SK-N-SH (cell line): Measurements from ENCODE around the gene CTBS.

Experiments used
- FOSL2 ChIP-seq: IDR thresholded peaks from 2 replicates; pipeline ENCODE4 v1.4.0; 2012; ENCODE audit warnings: low read depth, mild to moderate bottlenecking, moderate library complexity, borderline replicate concordance
- FOXJ3 ChIP-seq: sonication (generic); formaldehyde crosslinking; IDR thresholded peaks from 2 replicates; pipeline ENCODE4 v1.5.1; 2020; ENCODE audit warnings: mild to moderate bottlenecking, missing genetic modification reagents
- POLR2AphosphoS5 ChIP-seq: IDR thresholded peaks from 2 replicates; pipeline ENCODE4 v1.6.1; 2012; ENCODE audit warnings: low read depth, low read length
- RAD21 ChIP-seq: IDR thresholded peaks from 2 replicates; pipeline ENCODE4 v1.6.1; 2012; ENCODE audit warnings: mild to moderate bottlenecking, low read length
- SIN3A ChIP-seq: IDR thresholded peaks from 2 replicates; pipeline ENCODE4 v1.6.1; 2012; ENCODE audit warnings: low read depth, mild to moderate bottlenecking, low read length, moderate library complexity, borderline replicate concordance
- TF ChIP-seq, protein P1 (sequence below): IDR thresholded peaks from 2 replicates; pipeline ENCODE4; 2012

- TF ChIP-seq SIN3A: no peak
- TF ChIP-seq RAD21: peak; percentile 30; the same call in 1 of the 2 replicates
- peak; percentile 40; the same call in 1 of the 2 replicates for TF ChIP-seq FOSL2
- TF ChIP-seq, protein P1, sequence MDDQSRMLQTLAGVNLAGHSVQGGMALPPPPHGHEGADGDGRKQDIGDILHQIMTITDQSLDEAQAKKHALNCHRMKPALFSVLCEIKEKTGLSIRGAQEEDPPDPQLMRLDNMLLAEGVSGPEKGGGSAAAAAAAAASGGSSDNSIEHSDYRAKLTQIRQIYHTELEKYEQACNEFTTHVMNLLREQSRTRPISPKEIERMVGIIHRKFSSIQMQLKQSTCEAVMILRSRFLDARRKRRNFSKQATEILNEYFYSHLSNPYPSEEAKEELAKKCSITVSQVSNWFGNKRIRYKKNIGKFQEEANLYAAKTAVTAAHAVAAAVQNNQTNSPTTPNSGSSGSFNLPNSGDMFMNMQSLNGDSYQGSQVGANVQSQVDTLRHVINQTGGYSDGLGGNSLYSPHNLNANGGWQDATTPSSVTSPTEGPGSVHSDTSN: no peak
- TF ChIP-seq FOXJ3 (CRISPR knock-in tag): no peak
- TF ChIP-seq POLR2AphosphoS5: no peak
Observed at GRCh38 chr1:84603941-84604830, 29.9 kb upstream of the CTBS start.
